Kidney (tissue), 14 donors: ENCODE measurements around the gene NECAB2. TPM values are rescaled to one million over a fixed set of nuclear protein-coding genes. Genes with fewer than 3 reads are reported as not detected.
A peak's percentile ranks its signal among the peaks of the same experiment; 100 is the strongest.

ENCODE experiments used
- DNase-seq, 5 donors: peaks; one replicate each; pipeline ENCODE4 v3.0.0-alpha.2; 2013 to 2020
- FAIRE-seq: peaks from 2 replicates; lab custom pipeline; 2012; peaks lifted over from hg19 to GRCh38; lab: Jason Lieb, UNC
- H3K27ac ChIP-seq, 2 donors: one replicate each; pipeline ENCODE4 v1.7.0; 2013; ENCODE audit warnings: low read depth in 2 of 2, low read length in 2 of 2, inconsistent platforms in 1 of 2
- H3K27me3 ChIP-seq: one replicate; pipeline ENCODE4 v1.7.1; 2013; ENCODE audit warnings: low read length, inconsistent platforms; ENCODE audit not compliant: control insufficient read depth, insufficient read depth
- H3K36me3 ChIP-seq, 3 donors: one replicate each; pipeline versions ENCODE4 v1.7.0 to v1.7.1; 2013; ENCODE audit warnings: low read length in 3 of 3, control low read depth in 1 of 3, inconsistent platforms in 1 of 3; ENCODE audit not compliant: insufficient read depth in 3 of 3, control insufficient read depth in 2 of 3
- H3K4me1 ChIP-seq, 3 donors: one replicate each; pipeline versions ENCODE4 v1.7.0 to v1.7.1; 2013; ENCODE audit warnings: low read length in 3 of 3, inconsistent platforms in 1 of 3, low read depth in 1 of 3; ENCODE audit not compliant: control insufficient read depth in 2 of 3, insufficient read depth in 2 of 3
- H3K4me3 ChIP-seq, 3 donors: one replicate each; pipeline versions ENCODE4 v1.7.0 to v1.8.1; 2013; ENCODE audit warnings: low read length in 3 of 3, control low read depth in 1 of 3, inconsistent platforms in 1 of 3
- H3K9ac ChIP-seq, 3 donors: one replicate each; pipeline versions ENCODE4 v1.7.0 to v1.7.1; 2013; ENCODE audit warnings: low read length in 3 of 3, control low read depth in 1 of 3, inconsistent platforms in 1 of 3
- H3K9me3 ChIP-seq, 3 donors: one replicate each; pipeline versions ENCODE4 v1.7.0 to v1.7.1; 2013; ENCODE audit warnings: low read length in 3 of 3, control low read depth in 1 of 3, inconsistent platforms in 1 of 3; ENCODE audit not compliant: control insufficient read depth in 2 of 3, insufficient read depth in 1 of 3
- intact Hi-C: fragments of 100-400 bp; cut with DNase I; formaldehyde crosslinking; loops from one replicate; pipeline ENCODE4 v1.11.1; 2022
- polyA plus RNA-seq: library from polyadenylated mRNA; stranded (reverse); fragments of 350-450 nt; fragmentation: Illumina TruSeq; extraction: RNeasy Lipid Tissue Mini Kit (QIAGEN cat#74804); gene quantifications from one replicate; pipeline ENCODE4 v1.2.3, GENCODE V29; 2014; ENCODE audit warnings: low read depth, low replicate concordance; ENCODE audit not compliant: insufficient read depth
- total RNA-seq: library from RNA; stranded (reverse); fragmentation: NEBNext Ultra II Directional; extraction: Animal tissue kit (Norgen Biotek cat#: 25700); gene quantifications from one replicate; pipeline ENCODE4 v1.2.1, GENCODE V29; 2021
- TF ChIP-seq, protein P1 (sequence below): IDR thresholded peaks from 3 replicates; pipeline ENCODE4 v1.5.1; 2012; ENCODE audit warnings: mild to moderate bottlenecking, moderate library complexity, borderline replicate concordance; ENCODE audit not compliant: insufficient read depth; ENCODE audit errors: extremely low read depth
- donor health status: control.
- donor health status: control.
- donor health status: control.
- donor health status: control.
- donor health status: control.
- donor health status: DM: yes; HTN: yes; CAD: no.
- donor health status: Normal renal cell carcinoma (clear cell type).

Gene NECAB2
- total and polyA plus RNA-seq, 2 donors from 2014 or later = 0.82 to 47.0 TPM

- DNase-seq = peak in 1 of 5 donors; percentile 27
- Histone ChIP-seq H3K4me3 (no peak overlapping the region), H3K9ac (no peak overlapping the region), H3K27me3 (no peaks in the 10 kb centered on the region), H3K9me3 (peaks cover 0 to 7% (median 2%) of the 10 kb centered on the region in 3 donors), H3K36me3 (no peaks in the 10 kb centered on the region), H3K27ac (no peak overlapping the region), H3K4me1 (no peaks in the 10 kb centered on the region)
- no peak for FAIRE-seq
- intact Hi-C loops = no loop called here
- TF ChIP-seq, protein P1, sequence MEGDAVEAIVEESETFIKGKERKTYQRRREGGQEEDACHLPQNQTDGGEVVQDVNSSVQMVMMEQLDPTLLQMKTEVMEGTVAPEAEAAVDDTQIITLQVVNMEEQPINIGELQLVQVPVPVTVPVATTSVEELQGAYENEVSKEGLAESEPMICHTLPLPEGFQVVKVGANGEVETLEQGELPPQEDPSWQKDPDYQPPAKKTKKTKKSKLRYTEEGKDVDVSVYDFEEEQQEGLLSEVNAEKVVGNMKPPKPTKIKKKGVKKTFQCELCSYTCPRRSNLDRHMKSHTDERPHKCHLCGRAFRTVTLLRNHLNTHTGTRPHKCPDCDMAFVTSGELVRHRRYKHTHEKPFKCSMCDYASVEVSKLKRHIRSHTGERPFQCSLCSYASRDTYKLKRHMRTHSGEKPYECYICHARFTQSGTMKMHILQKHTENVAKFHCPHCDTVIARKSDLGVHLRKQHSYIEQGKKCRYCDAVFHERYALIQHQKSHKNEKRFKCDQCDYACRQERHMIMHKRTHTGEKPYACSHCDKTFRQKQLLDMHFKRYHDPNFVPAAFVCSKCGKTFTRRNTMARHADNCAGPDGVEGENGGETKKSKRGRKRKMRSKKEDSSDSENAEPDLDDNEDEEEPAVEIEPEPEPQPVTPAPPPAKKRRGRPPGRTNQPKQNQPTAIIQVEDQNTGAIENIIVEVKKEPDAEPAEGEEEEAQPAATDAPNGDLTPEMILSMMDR = no peak
Observed at GRCh38 chr16:83973581-83974385, 5.7 kb downstream of the NECAB2 start.

DNA sequence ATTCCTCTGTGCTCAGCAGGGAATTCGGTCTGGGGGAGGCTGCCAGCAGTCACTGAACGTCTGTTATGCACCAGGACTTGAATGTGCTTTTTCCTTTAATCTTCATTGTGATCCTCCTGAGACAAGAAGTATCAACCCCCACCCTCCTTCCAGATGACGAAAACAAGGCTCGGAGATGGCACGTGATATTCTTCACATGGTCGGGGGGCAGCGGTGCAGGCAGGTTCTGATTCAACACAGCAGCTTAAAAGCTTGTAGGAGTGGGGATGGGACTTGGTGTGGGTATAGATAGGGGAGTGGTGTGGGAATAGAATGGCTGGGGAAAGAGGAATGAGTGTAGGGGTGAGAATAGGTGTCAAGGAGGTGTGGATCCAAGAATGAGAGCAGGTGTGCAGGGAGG is 6.4 kb downstream of the NECAB2 start:
- DNase-seq (no peak), FAIRE-seq (no peak)
- Histone ChIP-seq H3K27me3 (no peaks in the 10 kb centered on the region), H3K4me3 (no peak overlapping the region), H3K4me1 (no peaks in the 10 kb centered on the region), H3K27ac (no peak overlapping the region), H3K36me3 (no peaks in the 10 kb centered on the region), H3K9me3 (peaks cover 0 to 8% (median 2%) of the 10 kb centered on the region in 3 donors), H3K9ac (no peak overlapping the region)
- intact Hi-C loops = no loop called here
- TF ChIP-seq, protein P1 = no peak

- Histone ChIP-seq H3K4me3 (no peak overlapping the region), H3K36me3 (no peaks in the 10 kb centered on the region), H3K9me3 (peaks cover 0 to 8% (median 2%) of the 10 kb centered on the region in 3 donors), H3K27ac (no peak overlapping the region), H3K27me3 (no peaks in the 10 kb centered on the region), H3K9ac (no peak overlapping the region), H3K4me1 (no peaks in the 10 kb centered on the region)
- intact Hi-C loops = no loop called here
- no peak for DNase-seq
- TF ChIP-seq, protein P1 = no peak
- no peak for FAIRE-seq
Observed at GRCh38 chr16:83975590-83976260, 7.7 kb downstream of the NECAB2 start.
